Chondrocyte (in vitro differentiated cells): ENCODE measurements around the gene ZSWIM9. TPM values are rescaled to one million over a fixed set of nuclear protein-coding genes. Genes with fewer than 3 reads are reported as not detected.

Experiments used
- DNase-seq: peaks from one replicate; pipeline ENCODE4 v3.0.0; 2021; ENCODE audit warnings: mixed read lengths, low spot score
- H3K27ac Mint-ChIP-seq: one replicate; pipeline ENCODE4 v1.8.0; 2021; ENCODE audit warnings: mild to moderate bottlenecking, moderate library complexity, mixed read lengths; ENCODE audit not compliant: unreplicated experiment
- H3K27me3 Mint-ChIP-seq: 2 replicates; pipeline ENCODE4 v1.8.0; 2021; ENCODE audit warnings: low read depth, mixed read lengths
- H3K36me3 Mint-ChIP-seq: 2 replicates; pipeline ENCODE4 v1.8.0; 2021; ENCODE audit warnings: low read depth, mixed read lengths
- H3K4me1 Mint-ChIP-seq: 2 replicates; pipeline ENCODE4 v1.8.0; 2021; ENCODE audit warnings: low read depth, mild to moderate bottlenecking, mixed read lengths
- H3K4me3 Mint-ChIP-seq: one replicate; pipeline ENCODE4 v1.8.0; 2021; ENCODE audit warnings: mild to moderate bottlenecking, moderate library complexity, mixed read lengths; ENCODE audit not compliant: unreplicated experiment
- H3K9me3 Mint-ChIP-seq: 2 replicates; pipeline ENCODE4 v1.8.0; 2021; ENCODE audit warnings: low read depth, mixed read lengths
- total RNA-seq: library from RNA; stranded (reverse); gene quantifications from 3 replicates; pipeline ENCODE4 v1.2.1, GENCODE V29; 2021
- TF ChIP-seq, protein P1 (sequence below): fragments of 200-600 bp; sonication (generic); IDR thresholded peaks from 2 replicates; pipeline ENCODE4 v1.5.0; 2021; ENCODE audit warnings: antibody characterized with exemption, mild to moderate bottlenecking, moderate library complexity

ZSWIM9 gene
- total RNA-seq, 1 donor from 2014 or later, result 5.0 TPM

DNA sequence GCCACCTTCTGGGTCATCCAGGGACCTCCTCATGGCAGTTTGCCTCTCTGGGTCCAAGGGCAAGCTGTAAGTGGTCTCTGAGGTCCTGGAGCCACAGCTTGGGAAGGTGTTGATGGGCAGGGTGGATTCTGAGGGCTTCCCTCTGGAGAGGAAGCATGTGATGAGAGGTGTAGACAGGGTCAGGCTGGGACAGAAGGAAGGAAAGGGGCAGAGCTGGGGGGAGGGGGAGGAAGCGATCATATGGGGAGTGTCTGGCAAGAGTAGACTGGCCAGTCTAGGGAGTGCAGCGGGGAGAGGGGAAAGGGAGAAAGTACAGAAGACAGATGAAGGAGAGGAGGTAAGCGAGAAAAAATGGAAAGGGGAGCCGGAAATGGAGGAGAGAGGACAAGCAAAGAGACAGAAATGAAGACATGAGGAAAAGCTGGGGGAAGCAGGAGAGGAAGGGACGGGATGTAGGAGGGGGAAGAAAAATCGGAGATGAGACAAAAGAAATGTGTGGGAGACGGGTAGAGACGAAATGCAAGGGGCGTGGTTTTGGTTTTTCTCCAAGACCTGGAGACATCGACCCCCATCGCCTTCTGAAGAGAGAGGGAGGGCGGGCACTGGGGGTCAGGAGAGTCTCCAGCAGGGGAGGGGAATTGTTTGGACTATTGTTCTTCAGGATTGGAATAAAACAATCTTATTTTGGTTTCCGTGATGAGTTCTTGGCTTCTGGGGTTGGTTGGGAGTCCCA lies 26.6 kb downstream of the ZSWIM9 start:
- H3K36me3 Mint-ChIP-seq, result no peaks in the 10 kb centered on the region
- no peaks in the 10 kb centered on the region for H3K9me3 Mint-ChIP-seq
- no peak overlapping the region for H3K4me3 Mint-ChIP-seq
- TF ChIP-seq, protein P1, sequence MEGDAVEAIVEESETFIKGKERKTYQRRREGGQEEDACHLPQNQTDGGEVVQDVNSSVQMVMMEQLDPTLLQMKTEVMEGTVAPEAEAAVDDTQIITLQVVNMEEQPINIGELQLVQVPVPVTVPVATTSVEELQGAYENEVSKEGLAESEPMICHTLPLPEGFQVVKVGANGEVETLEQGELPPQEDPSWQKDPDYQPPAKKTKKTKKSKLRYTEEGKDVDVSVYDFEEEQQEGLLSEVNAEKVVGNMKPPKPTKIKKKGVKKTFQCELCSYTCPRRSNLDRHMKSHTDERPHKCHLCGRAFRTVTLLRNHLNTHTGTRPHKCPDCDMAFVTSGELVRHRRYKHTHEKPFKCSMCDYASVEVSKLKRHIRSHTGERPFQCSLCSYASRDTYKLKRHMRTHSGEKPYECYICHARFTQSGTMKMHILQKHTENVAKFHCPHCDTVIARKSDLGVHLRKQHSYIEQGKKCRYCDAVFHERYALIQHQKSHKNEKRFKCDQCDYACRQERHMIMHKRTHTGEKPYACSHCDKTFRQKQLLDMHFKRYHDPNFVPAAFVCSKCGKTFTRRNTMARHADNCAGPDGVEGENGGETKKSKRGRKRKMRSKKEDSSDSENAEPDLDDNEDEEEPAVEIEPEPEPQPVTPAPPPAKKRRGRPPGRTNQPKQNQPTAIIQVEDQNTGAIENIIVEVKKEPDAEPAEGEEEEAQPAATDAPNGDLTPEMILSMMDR, result no peak
- no peaks in the 10 kb centered on the region for H3K4me1 Mint-ChIP-seq
- no peaks in the 10 kb centered on the region for H3K27me3 Mint-ChIP-seq
- DNase-seq, result peak; percentile 39
- no peak overlapping the region for H3K27ac Mint-ChIP-seq

- H3K4me3 Mint-ChIP-seq, result no peak overlapping the region
- DNase-seq, result no peak
- no peaks in the 10 kb centered on the region for H3K9me3 Mint-ChIP-seq
- no peaks in the 10 kb centered on the region for H3K4me1 Mint-ChIP-seq
- TF ChIP-seq, protein P1, result no peak
- no peaks in the 10 kb centered on the region for H3K36me3 Mint-ChIP-seq
- no peak overlapping the region for H3K27ac Mint-ChIP-seq
- H3K27me3 Mint-ChIP-seq, result no peaks in the 10 kb centered on the region
These were observed 32.8 kb downstream of the ZSWIM9 start for GRCh38 chr19:48203222-48203793.

DNA sequence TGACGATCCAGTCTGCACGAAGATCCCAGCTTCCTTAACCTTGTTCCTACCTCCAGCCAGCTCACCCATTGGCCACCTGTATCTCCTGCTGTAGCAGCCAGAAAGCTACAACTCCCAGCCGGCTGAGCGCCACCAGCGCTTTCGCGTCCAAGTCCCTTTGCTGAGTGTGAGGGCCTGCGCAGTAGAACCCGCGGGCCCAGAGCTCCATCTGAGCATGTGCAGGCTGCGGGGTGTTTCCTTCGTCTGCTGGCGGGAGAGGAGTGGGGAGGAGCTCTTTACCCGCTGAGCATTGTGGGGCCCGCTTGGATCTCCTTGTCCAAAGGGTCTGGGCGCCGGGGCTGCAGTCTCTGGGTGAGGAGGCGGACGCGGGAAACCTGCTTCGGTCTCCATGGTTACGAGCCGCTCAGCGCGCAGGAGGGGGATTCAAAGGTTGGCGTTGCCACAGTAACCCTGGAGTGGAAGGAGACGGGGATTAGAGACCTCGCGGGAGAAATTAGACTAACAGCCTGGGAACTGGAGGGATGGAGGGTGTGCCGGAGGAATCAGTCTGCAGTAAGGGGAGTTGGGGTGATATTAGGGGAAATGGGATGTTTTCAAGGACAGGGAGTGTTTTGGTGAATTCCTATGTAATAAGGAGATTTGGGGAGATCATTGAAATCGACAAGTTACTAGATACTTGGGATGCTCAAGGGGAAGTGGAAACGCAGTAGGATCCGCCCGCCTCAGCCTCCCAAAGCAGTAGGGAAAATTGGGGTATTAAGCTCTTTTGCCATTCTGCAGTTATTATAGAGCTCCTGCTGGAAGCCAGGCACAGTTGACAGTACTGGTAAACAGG lies 33.5 kb downstream of the ZSWIM9 start:
- Mint-ChIP-seq H3K9me3 (no peaks in the 10 kb centered on the region), H3K4me1 (no peaks in the 10 kb centered on the region), H3K4me3 (no peak overlapping the region), H3K27me3 (no peaks in the 10 kb centered on the region), H3K36me3 (no peaks in the 10 kb centered on the region), H3K27ac (no peak overlapping the region)
- peak; percentile 98 for DNase-seq
- TF ChIP-seq, protein P1, result no peak

GRCh38 chr19:48206397-48207093 lies 36.1 kb downstream of the ZSWIM9 start:
- TF ChIP-seq, protein P1, result no peak
- Mint-ChIP-seq H3K4me1 (no peaks in the 10 kb centered on the region), H3K9me3 (no peaks in the 10 kb centered on the region), H3K27me3 (no peaks in the 10 kb centered on the region), H3K36me3 (peaks cover 2% of the 10 kb centered on the region), H3K27ac (no peak overlapping the region), H3K4me3 (no peak overlapping the region)
- DNase-seq, result no peak

GRCh38 chr19:48210005-48210404 lies 39.5 kb downstream of the ZSWIM9 start:
- Mint-ChIP-seq H3K36me3 (peaks cover 13% of the 10 kb centered on the region), H3K27me3 (no peaks in the 10 kb centered on the region), H3K4me3 (no peak overlapping the region), H3K9me3 (no peaks in the 10 kb centered on the region), H3K27ac (no peak overlapping the region), H3K4me1 (no peaks in the 10 kb centered on the region)
- no peak for DNase-seq
- TF ChIP-seq, protein P1, result no peak
